ENCODE measurements around the gene VSTM2B. TPM values are rescaled to one million over a fixed set of nuclear protein-coding genes. Genes with fewer than 3 reads are reported as not detected.

The VSTM2B gene
- total RNA-seq, 1 experiment from 2014 or later, result 0.31 TPM

DNA sequence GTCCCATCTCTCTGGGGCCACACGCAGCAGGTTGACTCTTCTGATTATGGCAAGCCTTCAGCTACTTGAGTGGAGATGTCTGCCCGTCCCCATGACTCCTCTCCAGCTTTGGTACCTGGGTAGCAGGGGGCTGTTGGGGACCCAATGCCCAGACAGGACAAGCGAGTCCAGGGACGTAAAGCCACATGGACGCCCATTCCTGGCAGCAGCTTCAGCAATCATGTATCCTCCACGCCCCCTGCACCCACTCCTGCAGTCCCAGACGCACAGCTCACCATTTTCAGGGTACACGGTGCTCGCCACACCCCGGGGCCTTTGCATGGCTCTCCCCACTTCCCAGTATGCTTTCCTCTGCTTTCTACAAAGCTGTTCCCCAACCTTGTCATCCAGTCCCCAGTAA lies 22.0 kb upstream of the VSTM2B start:
- Histone ChIP-seq H3K23me2 (ENCODE audit: insufficient read length, low read depth, low read length, poor library complexity, severe bottlenecking) (no peaks in the 10 kb centered on the region), H3K79me1 (ENCODE audit: insufficient read depth, low read depth, low read length, poor library complexity, severe bottlenecking) (no peaks in the 10 kb centered on the region), H2AK5ac (ENCODE audit: insufficient read length, low read length) (no peak overlapping the region), H3K18ac (ENCODE audit: insufficient read length, low read depth, low read length) (no peak overlapping the region), H2BK120ac (ENCODE audit: low read depth, low read length, poor library complexity, severe bottlenecking) (no peak overlapping the region), H3K4me2 (ENCODE audit: insufficient read depth, insufficient read length, low read length) (no peak overlapping the region), H3K79me2 (ENCODE audit: insufficient read depth, low read length) (no peaks in the 10 kb centered on the region), H3T11ph (ENCODE audit: low read length) (no peak overlapping the region), H2BK5ac (ENCODE audit: insufficient read length, low read length) (no peak overlapping the region), H4K91ac (ENCODE audit: insufficient read length, low read depth, low read length) (no peak overlapping the region), H3K23ac (ENCODE audit: insufficient read length, low read depth, low read length) (no peak overlapping the region), H3K27ac (ENCODE audit: insufficient read length, low read depth, low read length) (no peak overlapping the region), H3K27me3 (ENCODE audit: insufficient read depth, low read length) (no peaks in the 10 kb centered on the region), H2BK20ac (ENCODE audit: low read depth, low read length, poor library complexity, severe bottlenecking) (no peak overlapping the region), H3K9ac (ENCODE audit: extremely low read depth, insufficient read length, low read length) (no peak overlapping the region), H4K20me1 (ENCODE audit: control insufficient read depth, insufficient read depth, insufficient read length) (no peaks in the 10 kb centered on the region), H3K4me1 (ENCODE audit: insufficient read depth, low read length) (peaks cover under 1% of the 10 kb centered on the region; the same call in 1 of the 2 replicates), H2AFZ (ENCODE audit: low read length) (no peak overlapping the region), H3K56ac (ENCODE audit: insufficient read length, low read depth, low read length) (no peak overlapping the region), H3K4ac (ENCODE audit: low read depth, low read length) (no peak overlapping the region), H4K8ac (replicated peaks; ENCODE audit: insufficient read length, low read depth, low read length) (no peak overlapping the region), H3K9me3 (ENCODE audit: control insufficient read depth, low read depth, low read length) (no peaks in the 10 kb centered on the region), H2BK15ac (ENCODE audit: low read depth, low read length) (no peak overlapping the region), H4K5ac (ENCODE audit: insufficient read length, low read depth, low read length) (no peak overlapping the region), H3K14ac (ENCODE audit: insufficient read depth, low read length) (no peak overlapping the region), H2BK12ac (ENCODE audit: insufficient read length, low read depth, low read length) (no peak overlapping the region)
- Mint-ChIP-seq H3K36me3 (ENCODE audit: insufficient read depth in 1 of 3, low read depth in 3 of 3) (no peaks in the 10 kb centered on the region; a peak in 1 of 7 replicates), H3K27me3 (ENCODE audit: low read depth) (peaks cover 3% of the 10 kb centered on the region), H3K9me3 (no peaks in the 10 kb centered on the region; a peak in 1 of 5 replicates), H3K4me1 (peaks cover 9 to 11% of the 10 kb centered on the region in 2 experiments), H3K27ac (peak overlapping the region in 1 of 3 experiments; percentile 56; a peak in 1 of 7 replicates), H3K4me3 (no peak overlapping the region)
- no peak for DNase-seq
- no CpG with 5 or more reads among the region's 10 CpGs for WGBS (ENCODE audit: extremely low coverage, insufficient read length, low lambda C conversion rate)
- TF ChIP-seq, protein P1, sequence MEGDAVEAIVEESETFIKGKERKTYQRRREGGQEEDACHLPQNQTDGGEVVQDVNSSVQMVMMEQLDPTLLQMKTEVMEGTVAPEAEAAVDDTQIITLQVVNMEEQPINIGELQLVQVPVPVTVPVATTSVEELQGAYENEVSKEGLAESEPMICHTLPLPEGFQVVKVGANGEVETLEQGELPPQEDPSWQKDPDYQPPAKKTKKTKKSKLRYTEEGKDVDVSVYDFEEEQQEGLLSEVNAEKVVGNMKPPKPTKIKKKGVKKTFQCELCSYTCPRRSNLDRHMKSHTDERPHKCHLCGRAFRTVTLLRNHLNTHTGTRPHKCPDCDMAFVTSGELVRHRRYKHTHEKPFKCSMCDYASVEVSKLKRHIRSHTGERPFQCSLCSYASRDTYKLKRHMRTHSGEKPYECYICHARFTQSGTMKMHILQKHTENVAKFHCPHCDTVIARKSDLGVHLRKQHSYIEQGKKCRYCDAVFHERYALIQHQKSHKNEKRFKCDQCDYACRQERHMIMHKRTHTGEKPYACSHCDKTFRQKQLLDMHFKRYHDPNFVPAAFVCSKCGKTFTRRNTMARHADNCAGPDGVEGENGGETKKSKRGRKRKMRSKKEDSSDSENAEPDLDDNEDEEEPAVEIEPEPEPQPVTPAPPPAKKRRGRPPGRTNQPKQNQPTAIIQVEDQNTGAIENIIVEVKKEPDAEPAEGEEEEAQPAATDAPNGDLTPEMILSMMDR (conservative IDR thresholded peaks at IDR 0.05), result no peak
